Gastroesophageal sphincter (tissue), 4 donors: ENCODE measurements around the gene GAMT. TPM values are rescaled to one million over a fixed set of nuclear protein-coding genes. Genes with fewer than 3 reads are reported as not detected.

Experiments used
- ATAC-seq: fragments of 150-250 bp; one replicate; pipeline ENCODE4 v1.9.1; 2016; ENCODE audit warnings: mild to moderate bottlenecking, moderate library complexity
- H3K27ac ChIP-seq, 4 donors: fragments of 200-600 bp; sonication (generic) in 3 of 4; 1 replicate in 3 of 4; 2 replicates in 1 of 4; pipeline ENCODE4 v1.5.1; 2016 to 2019
- H3K27me3 ChIP-seq: fragments of 200-600 bp; sonication (generic); one replicate; pipeline ENCODE4 v1.5.1; 2019
- H3K36me3 ChIP-seq, 2 donors: fragments of 200-600 bp; sonication (generic); one replicate each; pipeline ENCODE4 v1.5.1; 2019; ENCODE audit warnings: control low read depth in 1 of 2
- H3K4me1 ChIP-seq, 3 donors: fragments of 200-600 bp; sonication (generic); 1 replicate in 2 of 3; 2 replicates in 1 of 3; pipeline ENCODE4 v1.5.1; 2016 to 2019; ENCODE audit warnings: control low read depth in 2 of 3
- H3K4me3 ChIP-seq, 2 donors: fragments of 200-600 bp; sonication (generic); one replicate each; pipeline ENCODE4 v1.5.1; 2019; ENCODE audit warnings: mild to moderate bottlenecking in 1 of 2, moderate library complexity in 1 of 2
- H3K9me3 ChIP-seq, 3 donors: fragments of 200-600 bp; sonication (generic); one replicate each; pipeline ENCODE4 v1.5.1; 2017 to 2019; ENCODE audit warnings: control low read depth in 2 of 3
- EP300 ChIP-seq: sonication (generic); formaldehyde crosslinking; IDR thresholded peaks from one replicate; pipeline ENCODE4 v1.6.1; 2017; ENCODE audit warnings: antibody characterized with exemption, mild to moderate bottlenecking
- POLR2A ChIP-seq, 2 donors: fragments of 450-650 bp; IDR thresholded peaks; one replicate each; pipeline ENCODE4 v1.6.1; 2017; ENCODE audit warnings: antibody characterized with exemption in 2 of 2, mild to moderate bottlenecking in 2 of 2, moderate library complexity in 1 of 2
- POLR2AphosphoS5 ChIP-seq: sonication (generic); formaldehyde crosslinking; IDR thresholded peaks from one replicate; pipeline ENCODE4 v1.6.1; 2017; ENCODE audit warnings: antibody characterized with exemption
- WGBS, 2 donors: methylation state at CpG; one replicate each; pipeline ENCODE4 v1.1.5; 2018; ENCODE audit warnings: low coverage in 1 of 2; 5-methylcytosine and 5-hydroxymethylcytosine counted together
- total RNA-seq, 4 donors: library from RNA; depleted of rRNA; stranded (reverse); fragments of >200 nt; gene quantifications; one replicate each; pipeline ENCODE4 v1.1.0, GENCODE V29; 2016
- TF ChIP-seq, protein P1 (sequence below), 4 experiments: fragments of 200-600 bp in 2 of 4; fragments of 450-650 bp in 2 of 4; sonication (generic) in 1 of 4; IDR thresholded peaks; one replicate each; pipeline ENCODE4 v1.5.1; 2017 to 2019; ENCODE audit warnings: antibody characterized with exemption in 4 of 4, mild to moderate bottlenecking in 2 of 4, moderate library complexity in 2 of 4

Gene GAMT
- total RNA-seq, 4 donors from 2014 or later = 10.4 to 14.7 (median 10.9) TPM

DNA sequence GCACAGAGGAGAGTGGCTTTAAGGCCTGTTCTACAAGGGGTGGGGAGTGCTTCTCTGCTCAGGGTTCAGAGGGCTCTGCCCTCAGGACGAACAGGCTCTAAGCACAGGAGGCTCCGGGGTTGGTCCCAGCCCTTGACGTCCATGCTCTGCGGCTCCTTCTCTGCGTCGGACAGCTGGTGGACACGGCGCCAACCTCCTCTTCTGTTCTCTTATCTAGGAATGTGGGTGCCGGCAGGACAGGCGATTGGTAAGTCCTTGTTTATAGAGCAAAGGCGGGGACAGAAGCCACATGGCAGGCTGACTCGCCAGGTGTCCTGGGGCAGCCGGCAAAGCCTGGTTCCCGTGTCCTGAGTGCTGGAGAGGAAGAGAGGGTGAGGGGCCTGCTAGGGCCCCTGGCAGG, 28.4 kb upstream of the GAMT start:
- Histone ChIP-seq H3K4me1 (no peaks in the 10 kb centered on the region), H3K36me3 (peaks cover 0 to 100% of the 10 kb centered on the region in 2 donors), H3K27ac (no peak overlapping the region), H3K9me3 (no peaks in the 10 kb centered on the region), H3K4me3 (no peak overlapping the region), H3K27me3 (no peaks in the 10 kb centered on the region)
- TF ChIP-seq EP300 = no peak
- TF ChIP-seq, protein P1, sequence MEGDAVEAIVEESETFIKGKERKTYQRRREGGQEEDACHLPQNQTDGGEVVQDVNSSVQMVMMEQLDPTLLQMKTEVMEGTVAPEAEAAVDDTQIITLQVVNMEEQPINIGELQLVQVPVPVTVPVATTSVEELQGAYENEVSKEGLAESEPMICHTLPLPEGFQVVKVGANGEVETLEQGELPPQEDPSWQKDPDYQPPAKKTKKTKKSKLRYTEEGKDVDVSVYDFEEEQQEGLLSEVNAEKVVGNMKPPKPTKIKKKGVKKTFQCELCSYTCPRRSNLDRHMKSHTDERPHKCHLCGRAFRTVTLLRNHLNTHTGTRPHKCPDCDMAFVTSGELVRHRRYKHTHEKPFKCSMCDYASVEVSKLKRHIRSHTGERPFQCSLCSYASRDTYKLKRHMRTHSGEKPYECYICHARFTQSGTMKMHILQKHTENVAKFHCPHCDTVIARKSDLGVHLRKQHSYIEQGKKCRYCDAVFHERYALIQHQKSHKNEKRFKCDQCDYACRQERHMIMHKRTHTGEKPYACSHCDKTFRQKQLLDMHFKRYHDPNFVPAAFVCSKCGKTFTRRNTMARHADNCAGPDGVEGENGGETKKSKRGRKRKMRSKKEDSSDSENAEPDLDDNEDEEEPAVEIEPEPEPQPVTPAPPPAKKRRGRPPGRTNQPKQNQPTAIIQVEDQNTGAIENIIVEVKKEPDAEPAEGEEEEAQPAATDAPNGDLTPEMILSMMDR (IDR thresholded peaks at IDR 0.05) = no peak
- no peak for TF ChIP-seq POLR2AphosphoS5
- TF ChIP-seq POLR2A (IDR thresholded peaks at IDR 0.05) = no peak
- WGBS, 2 donors = 59 to 87% methylated on average over 4 to 9 of the region's 14 CpGs
- no peak for ATAC-seq

DNA sequence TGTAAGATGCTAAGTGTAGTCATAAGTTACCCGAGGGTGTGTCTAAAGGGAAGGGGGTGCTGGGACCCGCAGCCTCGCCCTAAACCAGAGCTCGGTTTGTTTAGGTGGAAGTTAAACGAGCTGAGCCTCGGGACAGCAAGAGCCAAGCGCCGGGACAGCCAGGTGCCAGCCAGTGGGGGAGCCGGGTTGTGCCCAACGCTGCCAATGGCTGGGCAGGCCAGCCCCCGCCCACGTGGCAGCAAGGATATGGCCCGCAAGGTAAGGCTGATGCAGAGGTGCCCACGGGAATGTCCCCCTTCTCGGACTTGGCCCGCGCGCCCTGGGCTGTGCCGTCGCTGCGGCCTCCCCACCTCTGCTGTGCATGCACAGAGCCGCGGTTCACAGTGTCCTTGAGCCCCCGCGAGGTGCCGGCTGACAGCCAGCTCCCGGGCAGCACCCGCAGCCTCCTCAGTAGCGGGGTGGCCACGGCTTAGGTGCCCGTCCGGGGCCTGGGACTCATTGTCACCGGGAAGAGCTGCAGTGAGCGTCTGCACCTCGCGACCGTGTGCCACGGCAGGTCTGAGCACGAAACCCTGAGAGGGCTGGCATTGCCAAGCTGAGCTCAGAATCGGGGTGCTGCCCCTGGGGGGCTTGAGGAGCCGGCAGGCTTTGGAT, 27.5 kb upstream of the GAMT start:
- no peaks in the 10 kb centered on the region for H3K9me3 ChIP-seq
- TF ChIP-seq, protein P1 (IDR thresholded peaks at IDR 0.05) = no peak
- no peak for TF ChIP-seq EP300
- no peak for TF ChIP-seq POLR2AphosphoS5
- no peak for TF ChIP-seq POLR2A (IDR thresholded peaks at IDR 0.05)
- no peak for ATAC-seq
- WGBS, 2 donors = 59 to 64% methylated on average over 5 to 8 of the region's 41 CpGs
- H3K27ac ChIP-seq = no peak overlapping the region
- no peaks in the 10 kb centered on the region for H3K4me1 ChIP-seq
- H3K4me3 ChIP-seq = no peak overlapping the region
- H3K36me3 ChIP-seq = peaks cover 0 to 100% of the 10 kb centered on the region in 2 donors
- H3K27me3 ChIP-seq = no peaks in the 10 kb centered on the region

DNA sequence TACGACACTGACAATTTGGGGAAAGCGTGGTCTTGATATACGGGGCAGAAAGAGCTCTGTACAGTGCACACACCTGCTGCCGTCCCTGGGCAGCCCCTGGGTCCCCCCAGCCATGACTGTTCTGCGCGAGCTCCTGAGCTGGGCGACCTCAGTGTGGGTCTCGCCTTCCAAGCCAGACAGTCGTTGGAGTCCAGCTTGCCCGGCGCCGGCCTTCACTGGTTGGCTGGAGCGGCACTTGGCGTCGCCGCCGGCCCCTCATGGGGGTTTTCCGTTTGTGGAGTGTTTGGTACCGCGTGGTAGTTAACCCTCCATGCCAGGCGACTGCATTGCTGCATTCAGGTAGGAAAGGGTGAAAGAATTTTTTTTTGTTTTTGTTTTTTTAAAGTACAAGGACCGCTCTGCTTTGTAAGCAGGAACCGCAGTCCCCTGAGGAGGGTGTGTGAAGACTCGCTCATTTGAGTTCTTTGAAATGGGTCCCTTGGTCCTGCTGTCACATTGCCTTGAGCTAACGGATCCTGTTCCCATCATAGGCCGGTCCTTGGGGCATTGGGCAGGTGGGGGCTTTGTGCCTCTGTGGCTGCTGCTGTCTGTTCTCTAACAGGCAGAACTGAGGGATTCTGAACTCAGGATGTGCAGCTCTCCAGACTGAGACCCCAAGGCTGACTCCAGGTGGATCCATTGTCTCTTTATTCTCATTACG, 26.0 kb upstream of the GAMT start:
- H3K27me3 ChIP-seq = no peaks in the 10 kb centered on the region
- TF ChIP-seq, protein P1 (IDR thresholded peaks at IDR 0.05) = no peak
- TF ChIP-seq POLR2A (IDR thresholded peaks at IDR 0.05) (no peak), POLR2AphosphoS5 (no peak), EP300 (no peak)
- H3K36me3 ChIP-seq = peaks cover 0 to 100% of the 10 kb centered on the region in 2 donors
- 81 to 84% methylated on average over 5 to 15 of the region's 27 CpGs for WGBS, 2 donors
- H3K27ac ChIP-seq = no peak overlapping the region
- H3K9me3 ChIP-seq = no peaks in the 10 kb centered on the region
- no peak overlapping the region for H3K4me3 ChIP-seq
- no peak for ATAC-seq
- H3K4me1 ChIP-seq = no peaks in the 10 kb centered on the region

DNA sequence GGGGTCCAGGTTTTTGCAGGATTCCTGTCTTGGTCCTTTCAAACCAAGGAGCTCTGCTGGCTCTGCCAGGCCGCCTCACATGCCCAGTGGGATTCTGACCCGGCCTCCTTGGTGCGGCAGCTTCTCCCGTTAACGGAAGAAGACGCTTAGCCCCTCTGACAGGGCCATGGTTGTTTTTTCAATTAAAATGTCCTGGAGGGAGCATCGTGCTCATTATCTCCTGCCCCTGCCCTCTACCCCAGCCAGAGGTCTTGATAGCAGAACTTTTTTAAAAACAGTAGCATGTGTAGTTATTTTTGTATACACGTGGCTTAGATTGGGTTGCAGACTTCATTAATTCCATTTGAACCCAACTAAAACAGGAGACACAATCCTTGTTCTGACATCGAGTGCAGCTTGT, 25.4 kb upstream of the GAMT start:
- Histone ChIP-seq H3K27ac (no peak overlapping the region), H3K9me3 (no peaks in the 10 kb centered on the region), H3K36me3 (peaks cover 0 to 100% of the 10 kb centered on the region in 2 donors), H3K4me3 (no peak overlapping the region), H3K4me1 (no peaks in the 10 kb centered on the region), H3K27me3 (no peaks in the 10 kb centered on the region)
- ATAC-seq = no peak
- TF ChIP-seq POLR2AphosphoS5 (no peak), POLR2A (IDR thresholded peaks at IDR 0.05) (no peak), EP300 (no peak)
- TF ChIP-seq, protein P1 (IDR thresholded peaks at IDR 0.05) = no peak
- 73 to 91% methylated on average over 7 to 8 of the region's 9 CpGs for WGBS, 2 donors

DNA sequence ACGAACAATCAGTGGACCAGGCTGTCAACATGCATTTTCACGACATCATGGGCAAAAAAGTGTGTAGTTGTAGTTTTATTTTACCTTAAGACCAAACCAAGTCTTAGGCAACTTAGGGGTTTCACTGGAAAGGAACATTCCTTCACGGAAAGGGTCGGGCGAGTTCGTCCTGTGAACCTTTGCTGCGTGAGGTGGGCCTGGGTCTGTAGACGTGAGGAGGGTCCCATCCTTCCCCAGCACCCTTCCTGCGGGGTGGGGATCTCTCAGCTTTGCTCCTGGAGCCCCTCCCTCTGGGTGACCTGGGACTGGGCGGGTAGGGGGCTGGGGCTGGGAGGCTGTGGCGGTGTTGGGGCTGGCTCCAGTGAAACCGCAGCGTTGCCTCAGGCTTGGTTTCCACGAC, 24.6 kb upstream of the GAMT start:
- 80 to 94% methylated on average over 1 to 3 of the region's 14 CpGs for WGBS, 2 donors
- H3K9me3 ChIP-seq = no peaks in the 10 kb centered on the region
- H3K36me3 ChIP-seq = peaks cover 0 to 100% of the 10 kb centered on the region in 2 donors
- no peak for ATAC-seq
- no peak overlapping the region for H3K27ac ChIP-seq
- no peak for TF ChIP-seq POLR2A (IDR thresholded peaks at IDR 0.05)
- TF ChIP-seq, protein P1 (IDR thresholded peaks at IDR 0.05) = no peak
- no peaks in the 10 kb centered on the region for H3K4me1 ChIP-seq
- H3K27me3 ChIP-seq = no peaks in the 10 kb centered on the region
- no peak overlapping the region for H3K4me3 ChIP-seq
